Muscle of leg (tissue), 11 donors: ENCODE results near the gene CIB4. TPM values are rescaled to one million over a fixed set of nuclear protein-coding genes. Genes with fewer than 3 reads are reported as not detected.

Source experiments
- DNase-seq: peaks from one replicate; pipeline ENCODE4 v3.0.0; 2013
- H3K27ac ChIP-seq: one replicate; pipeline ENCODE4 v1.5.1; 2013; ENCODE audit warnings: mild to moderate bottlenecking, low read length, control low read depth
- H3K27me3 ChIP-seq: one replicate; pipeline ENCODE4 v1.6.1; 2013; ENCODE audit warnings: low read length; ENCODE audit not compliant: control insufficient read depth, insufficient read depth
- H3K36me3 ChIP-seq: one replicate; pipeline ENCODE4 v1.6.1; 2013; ENCODE audit warnings: low read length; ENCODE audit not compliant: control insufficient read depth, insufficient read depth
- H3K4me1 ChIP-seq: one replicate; pipeline ENCODE4 v1.6.1; 2013; ENCODE audit warnings: low read length; ENCODE audit not compliant: control insufficient read depth, insufficient read depth
- H3K4me3 ChIP-seq: one replicate; pipeline ENCODE4 v1.5.1; 2013; ENCODE audit warnings: low read length, control low read depth
- H3K9me3 ChIP-seq: replicated peaks from 2 replicates; pipeline ENCODE4 v1.6.1; 2013; ENCODE audit warnings: low read depth, low read length; ENCODE audit not compliant: control insufficient read depth
- WGBS: methylation state at CpG from one replicate; pipeline ENCODE4 v1.1.5; 2013; ENCODE audit warnings: missing lambda C conversion rate; ENCODE audit not compliant: insufficient coverage; 5-methylcytosine and 5-hydroxymethylcytosine counted together
- polyA plus RNA-seq, 8 donors: library from polyadenylated mRNA; unstranded; fragments of 120-200 nt; gene quantifications; one replicate each; pipeline versions ENCODE4 v1.2.1 to v1.2.3, GENCODE V29; 2013; ENCODE audit warnings: inconsistent platforms in 1 of 8, low replicate concordance in 1 of 8; ENCODE audit not compliant: insufficient read length in 8 of 8, insufficient read depth in 1 of 8
- total RNA-seq: library from RNA; stranded (reverse); fragments of 120-200 nt; gene quantifications from one replicate; pipeline ENCODE4 v1.2.4, GENCODE V29; 2013

CIB4 gene
- total and polyA plus RNA-seq, 9 donors, result not detected

DNA sequence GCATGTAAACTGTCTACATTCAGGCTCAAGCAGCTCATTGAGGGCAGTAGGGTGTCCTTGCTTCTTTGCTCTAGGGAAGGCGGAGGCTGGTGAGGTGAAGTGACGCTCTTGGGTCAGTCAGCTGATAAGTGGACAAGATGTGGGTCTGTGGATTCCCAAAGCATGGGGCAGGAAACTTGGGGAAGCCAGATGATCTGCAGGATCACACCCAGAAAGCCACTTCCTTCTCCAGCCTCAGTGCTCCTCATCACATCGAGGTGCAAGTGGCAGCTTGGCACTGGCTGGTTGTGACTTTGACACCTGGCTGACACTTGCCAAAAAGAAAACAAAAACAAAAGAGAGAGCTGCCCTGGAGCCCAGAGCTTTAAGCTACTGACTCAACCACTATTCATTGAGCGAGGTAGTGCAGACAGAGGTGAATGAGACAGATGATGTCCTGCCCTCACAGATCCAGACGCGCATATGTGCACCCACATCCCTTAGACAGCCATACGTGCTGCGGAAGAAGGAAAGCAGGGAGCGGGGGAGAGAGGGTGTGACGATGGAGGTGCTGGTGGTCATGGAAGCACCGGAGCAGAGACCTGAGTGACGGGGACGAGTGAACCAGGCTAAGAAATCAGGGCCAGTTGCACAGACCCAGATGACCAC lies 3.1 kb upstream of the CIB4 start:
- Histone ChIP-seq H3K9me3 (no peaks in the 10 kb centered on the region), H3K27me3 (peaks cover 16% of the 10 kb centered on the region), H3K27ac (no peak overlapping the region), H3K36me3 (no peaks in the 10 kb centered on the region), H3K4me1 (peaks cover 8% of the 10 kb centered on the region), H3K4me3 (no peak overlapping the region)
- no peak for DNase-seq
- 71% methylated on average over 6 of the region's 13 CpGs for WGBS

GRCh38 chr2:26642429-26642828 lies 1.3 kb upstream of the CIB4 start:
- 52% methylated on average over 3 of the region's 3 CpGs for WGBS
- peaks cover 16% of the 10 kb centered on the region for H3K27me3 ChIP-seq

GRCh38 chr2:26640331-26640745 lies 828 bp downstream of the CIB4 start:
- Histone ChIP-seq H3K9me3 (no peaks in the 10 kb centered on the region), H3K36me3 (no peaks in the 10 kb centered on the region), H3K27ac (no peak overlapping the region), H3K27me3 (peaks cover 16% of the 10 kb centered on the region), H3K4me1 (no peaks in the 10 kb centered on the region), H3K4me3 (no peak overlapping the region)
- DNase-seq, result peak; percentile 25
- WGBS, result 21% methylated on average over 5 of the region's 8 CpGs

More at GRCh38 chr2:26642429-26642828, 1.3 kb upstream of the CIB4 start:
- no peak overlapping the region for H3K4me3 ChIP-seq
- H3K4me1 ChIP-seq, result peaks cover 6% of the 10 kb centered on the region
- H3K36me3 ChIP-seq, result no peaks in the 10 kb centered on the region
- H3K9me3 ChIP-seq, result no peaks in the 10 kb centered on the region
- no peak overlapping the region for H3K27ac ChIP-seq
- DNase-seq, result no peak

DNA sequence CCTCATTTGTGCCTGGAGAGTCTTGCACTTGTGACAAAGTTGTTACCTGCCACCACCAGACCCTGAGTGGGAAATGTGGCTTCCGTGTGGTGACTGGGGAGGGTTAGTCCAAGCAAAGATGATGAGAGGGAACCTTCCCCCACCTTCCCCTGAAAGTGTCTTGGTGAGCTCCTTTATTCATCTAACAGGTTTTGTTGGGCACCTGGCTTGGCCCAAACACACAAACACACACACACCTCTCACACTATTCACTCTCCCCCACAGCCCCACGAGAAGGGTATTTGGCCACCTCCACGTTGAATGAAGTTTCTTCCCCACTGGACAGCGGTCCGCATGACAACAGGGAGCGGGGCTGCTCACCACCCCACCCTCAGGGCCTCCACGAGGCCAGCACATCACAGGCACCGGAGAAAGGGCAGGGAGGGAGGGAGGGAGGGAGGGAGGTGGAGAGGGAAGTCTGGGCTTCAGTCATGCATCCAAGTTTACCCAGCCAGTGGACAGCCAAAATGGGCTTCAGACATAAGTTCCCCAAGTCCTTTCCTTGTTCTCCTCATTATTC lies 1.4 kb downstream of the CIB4 start:
- no CpG with 5 or more reads among the region's 8 CpGs for WGBS
- peaks cover 16% of the 10 kb centered on the region for H3K27me3 ChIP-seq
- DNase-seq, result no peak
- H3K4me1 ChIP-seq, result no peaks in the 10 kb centered on the region
- no peak overlapping the region for H3K4me3 ChIP-seq
- no peaks in the 10 kb centered on the region for H3K9me3 ChIP-seq
- H3K36me3 ChIP-seq, result no peaks in the 10 kb centered on the region
- no peak overlapping the region for H3K27ac ChIP-seq

DNA sequence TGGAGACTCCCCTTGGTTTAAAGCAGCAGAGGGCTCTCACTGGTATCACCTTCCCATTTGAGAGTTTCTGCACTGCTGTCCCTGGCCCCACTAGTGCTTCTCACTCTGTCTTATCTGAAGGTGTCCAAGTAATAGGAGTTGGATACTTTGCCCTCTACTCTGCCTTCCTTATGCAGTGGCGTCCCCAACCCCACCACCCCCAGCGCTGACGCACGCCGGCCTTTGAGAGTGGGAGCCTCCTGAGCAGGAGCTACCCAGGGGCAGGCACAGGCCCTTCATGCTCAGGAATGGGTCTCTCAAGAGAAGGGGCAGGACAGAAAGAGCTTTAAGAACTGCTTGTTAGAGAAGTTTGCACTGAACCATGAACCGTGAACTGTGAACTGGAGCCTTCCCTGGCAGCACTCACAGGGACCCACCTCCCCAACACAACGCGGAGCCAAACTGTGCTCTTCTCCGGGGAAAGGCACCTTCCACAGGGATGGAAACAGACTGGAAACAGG lies 3.3 kb downstream of the CIB4 start:
- H3K4me3 ChIP-seq, result no peak overlapping the region
- no peaks in the 10 kb centered on the region for H3K36me3 ChIP-seq
- DNase-seq, result no peak
- 95% methylated on average over 6 of the region's 9 CpGs for WGBS
- H3K9me3 ChIP-seq, result no peaks in the 10 kb centered on the region
- peaks cover 17% of the 10 kb centered on the region for H3K27me3 ChIP-seq
- no peak overlapping the region for H3K27ac ChIP-seq
- H3K4me1 ChIP-seq, result no peaks in the 10 kb centered on the region

GRCh38 chr2:26636935-26637334 lies 4.2 kb downstream of the CIB4 start:
- 71% methylated on average over 1 of the region's 6 CpGs for WGBS

DNA sequence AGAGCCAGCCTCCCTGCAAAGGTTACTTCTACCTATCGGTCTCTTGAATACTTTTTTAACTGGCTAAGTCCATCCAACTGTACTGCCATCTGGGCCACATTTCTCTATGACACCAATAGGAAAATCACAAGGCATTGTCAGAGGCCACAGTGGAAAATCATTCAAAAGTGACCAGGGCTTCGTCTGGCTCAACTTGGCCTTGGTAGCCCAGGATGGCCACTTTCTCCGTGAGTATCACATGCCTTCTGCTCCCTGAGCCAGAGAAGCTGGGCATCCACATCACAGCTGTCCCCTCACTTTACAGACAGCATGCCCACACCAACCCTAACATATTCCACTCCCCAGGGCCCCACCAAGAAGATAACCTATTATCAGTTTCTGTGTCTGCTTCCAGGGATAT lies 5.8 kb downstream of the CIB4 start:
- no peaks in the 10 kb centered on the region for H3K9me3 ChIP-seq
- H3K27ac ChIP-seq, result no peak overlapping the region
- no peak overlapping the region for H3K4me3 ChIP-seq
- H3K36me3 ChIP-seq, result no peaks in the 10 kb centered on the region
- H3K4me1 ChIP-seq, result no peaks in the 10 kb centered on the region
- peaks cover 22% of the 10 kb centered on the region for H3K27me3 ChIP-seq
- DNase-seq, result no peak
- WGBS, result 78% methylated on average over 3 of the region's 3 CpGs

More at GRCh38 chr2:26636935-26637334, 4.2 kb downstream of the CIB4 start:
- no peak for DNase-seq
- Histone ChIP-seq H3K27me3 (peaks cover 14% of the 10 kb centered on the region), H3K36me3 (no peaks in the 10 kb centered on the region), H3K4me3 (no peak overlapping the region), H3K27ac (no peak overlapping the region), H3K9me3 (no peaks in the 10 kb centered on the region), H3K4me1 (no peaks in the 10 kb centered on the region)

DNA sequence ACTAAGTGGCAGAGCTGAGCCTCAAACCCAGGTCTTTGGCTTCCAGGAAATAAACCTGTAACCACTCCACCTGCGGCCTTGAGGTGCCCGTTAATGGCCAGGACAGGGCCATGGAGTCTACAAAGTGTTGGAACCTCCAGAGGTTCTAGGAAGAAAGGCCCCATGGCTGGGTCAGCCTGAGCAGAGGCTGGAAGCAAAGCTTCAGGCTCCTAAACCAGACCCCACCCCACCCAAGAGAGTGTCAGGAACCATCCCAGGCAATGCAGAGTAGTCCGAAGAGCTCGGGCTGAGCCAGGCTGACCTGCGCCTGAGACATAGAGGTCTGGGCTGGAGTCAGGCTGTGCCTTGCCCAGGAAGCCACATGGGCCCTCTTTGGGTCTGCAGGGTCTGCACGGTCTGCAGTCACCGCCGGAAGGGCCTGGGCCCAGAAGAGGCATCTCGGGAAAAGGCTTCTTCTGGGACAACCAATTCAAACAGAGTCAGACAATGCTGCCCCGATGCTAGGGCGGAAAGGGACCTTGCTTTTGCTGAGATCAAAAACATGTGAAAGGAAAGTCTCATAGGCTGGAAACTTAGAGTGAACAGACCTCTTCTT lies 6.4 kb downstream of the CIB4 start:
- no peaks in the 10 kb centered on the region for H3K4me1 ChIP-seq
- no peak overlapping the region for H3K27ac ChIP-seq
- H3K9me3 ChIP-seq, result no peaks in the 10 kb centered on the region
- 83% methylated on average over 11 of the region's 11 CpGs for WGBS
- H3K4me3 ChIP-seq, result no peak overlapping the region
- no peaks in the 10 kb centered on the region for H3K36me3 ChIP-seq
- H3K27me3 ChIP-seq, result peaks cover 22% of the 10 kb centered on the region
- DNase-seq, result no peak

DNA sequence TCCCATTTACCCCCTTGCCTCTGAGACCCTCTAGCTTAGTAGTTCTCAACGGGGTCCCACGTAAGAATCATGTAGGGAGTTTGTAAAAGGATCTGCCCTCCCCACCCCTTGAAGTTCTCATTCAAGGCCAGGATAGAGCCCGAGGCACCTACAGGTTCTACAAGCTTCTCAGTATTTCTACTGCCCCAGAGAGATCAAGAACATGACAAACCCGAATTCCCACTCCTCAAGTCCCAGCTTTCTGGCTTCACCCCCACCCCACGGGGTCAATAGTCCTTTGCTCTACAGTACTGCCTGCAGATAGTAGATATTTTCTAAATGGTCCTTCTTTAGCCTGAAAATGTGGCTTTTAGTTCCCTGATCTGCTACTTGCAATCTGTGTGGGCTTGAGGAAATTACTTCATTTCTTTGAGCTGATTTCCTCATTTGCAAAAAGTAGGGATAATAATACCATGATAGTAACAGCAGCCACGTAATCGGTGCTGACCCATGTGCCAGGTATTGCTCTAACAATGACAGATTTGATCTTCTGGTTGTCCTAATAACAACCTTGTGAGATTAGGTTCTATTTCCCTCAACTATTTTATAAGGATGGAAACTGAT lies 7.1 kb downstream of the CIB4 start:
- peaks cover 22% of the 10 kb centered on the region for H3K27me3 ChIP-seq
- no peaks in the 10 kb centered on the region for H3K9me3 ChIP-seq
- no CpG with 5 or more reads among the region's 7 CpGs for WGBS
- no peaks in the 10 kb centered on the region for H3K36me3 ChIP-seq
- H3K27ac ChIP-seq, result no peak overlapping the region
- H3K4me1 ChIP-seq, result no peaks in the 10 kb centered on the region
- no peak for DNase-seq
- no peak overlapping the region for H3K4me3 ChIP-seq

DNA sequence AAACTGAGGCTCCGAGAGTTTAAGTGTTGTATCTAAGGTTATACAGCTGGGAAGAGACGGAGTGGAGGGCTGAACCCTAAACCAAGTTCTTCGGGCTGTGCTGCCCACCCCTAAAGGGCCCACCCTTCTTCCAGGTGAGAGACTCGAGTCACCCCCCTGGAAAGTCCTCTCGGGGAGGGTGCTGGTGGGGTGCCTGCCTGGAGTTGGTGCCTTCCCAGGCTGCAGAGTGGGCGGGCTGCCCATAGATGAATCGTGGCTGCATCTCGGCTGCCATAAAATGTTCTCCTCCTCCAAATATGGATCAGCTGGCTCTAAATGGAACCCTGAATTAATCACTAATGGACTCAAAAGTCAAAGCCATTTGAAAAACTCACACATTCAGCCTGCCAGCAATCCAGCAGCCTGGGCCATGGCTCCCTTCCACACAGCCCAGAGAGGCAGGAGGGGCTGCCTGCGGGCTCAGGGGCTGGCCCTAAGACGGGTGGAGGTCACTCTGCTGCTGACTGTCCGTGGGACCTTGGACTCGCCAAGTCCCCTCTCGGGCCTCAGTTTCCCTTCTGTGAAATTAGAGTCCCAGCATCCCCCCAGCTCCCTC lies 7.7 kb downstream of the CIB4 start:
- H3K27me3 ChIP-seq, result peaks cover 22% of the 10 kb centered on the region
- no peaks in the 10 kb centered on the region for H3K4me1 ChIP-seq
- no peaks in the 10 kb centered on the region for H3K9me3 ChIP-seq
- no peaks in the 10 kb centered on the region for H3K36me3 ChIP-seq
- WGBS, result 77% methylated on average over 9 of the region's 13 CpGs
- H3K27ac ChIP-seq, result no peak overlapping the region
- no peak for DNase-seq
- no peak overlapping the region for H3K4me3 ChIP-seq
